GM12865 (cell line): Measurements from ENCODE around the gene SP5.
"Not testable (repeated sequence)": the region's sequence is repeated elsewhere in the genome, so short reads cannot be mapped to it uniquely, and the experiment has no call there.

Source experiments
- DNase-seq: peaks from one replicate; pipeline ENCODE4 v3.0.0; 2010; ENCODE audit warnings: low read depth
- H3K4me3 ChIP-seq: 2 replicates; pipeline ENCODE4 v1.5.1; 2011; ENCODE audit warnings: mild to moderate bottlenecking, low read depth, low read length, control low read depth
- CTCF ChIP-seq: IDR thresholded peaks from 2 replicates; pipeline ENCODE4 v1.5.1; 2011; ENCODE audit warnings: low read length, control low read depth, low read depth, inconsistent platforms; ENCODE audit not compliant: insufficient read depth; ENCODE audit errors: missing control alignments

SP5 gene

GRCh38 chr2:170744248-170745002 lies 29.3 kb downstream of the SP5 start:
- no peak overlapping the region for H3K4me3 ChIP-seq

GRCh38 chr2:170745305-170745704 lies 30.2 kb downstream of the SP5 start:
- no peak for DNase-seq

More at GRCh38 chr2:170744248-170745002, 29.3 kb downstream of the SP5 start:
- DNase-seq: no peak
- TF ChIP-seq CTCF: no peak

DNA sequence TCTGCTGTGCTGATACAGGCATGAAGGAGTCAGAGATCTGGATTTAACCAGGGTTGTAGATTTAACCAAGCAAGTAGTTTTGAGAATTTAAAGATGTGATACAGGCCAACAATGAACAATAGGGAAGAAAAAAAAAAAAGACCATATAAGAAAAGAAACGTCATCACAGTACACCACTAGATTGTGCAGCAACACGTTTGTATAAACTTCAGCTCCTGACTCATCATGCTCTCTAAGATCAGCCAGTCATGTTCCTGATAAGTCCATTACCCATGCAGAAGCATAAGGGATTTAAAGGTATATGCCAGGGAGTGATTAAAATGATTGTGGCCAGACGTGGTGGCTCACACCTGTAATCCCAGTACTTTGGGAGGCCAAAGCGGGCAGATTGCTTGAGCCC lies 32.8 kb downstream of the SP5 start:
- no peak for TF ChIP-seq CTCF
- no peak overlapping the region for H3K4me3 ChIP-seq
- DNase-seq: no peak

More at GRCh38 chr2:170745305-170745704, 30.2 kb downstream of the SP5 start:
- H3K4me3 ChIP-seq: no peak overlapping the region
- no peak for TF ChIP-seq CTCF

- not testable (repeated sequence) for H3K4me3 ChIP-seq
Measured at GRCh38 chr2:170751555-170751954, 36.4 kb downstream of the SP5 start.

GRCh38 chr2:170761572-170761971 lies 46.4 kb downstream of the SP5 start:
- no peak for DNase-seq
- no peak for TF ChIP-seq CTCF
- H3K4me3 ChIP-seq: no peak overlapping the region

More at GRCh38 chr2:170751555-170751954, 36.4 kb downstream of the SP5 start:
- DNase-seq: not testable (repeated sequence)

- no peak for TF ChIP-seq CTCF
- DNase-seq: no peak
- H3K4me3 ChIP-seq: no peak overlapping the region
Measured at GRCh38 chr2:170762760-170763159, 47.6 kb downstream of the SP5 start.

- DNase-seq: no peak
- H3K4me3 ChIP-seq: no peak overlapping the region
- TF ChIP-seq CTCF: no peak
Measured at GRCh38 chr2:170763232-170763631, 48.1 kb downstream of the SP5 start.
